ENCODE results near the gene NKTR.
A peak's percentile ranks its signal among the peaks of the same experiment; 100 is the strongest.
"Not testable (repeated sequence)": the region's sequence is repeated elsewhere in the genome, so short reads cannot be mapped to it uniquely, and the experiment has no call there.

NKTR gene

DNA sequence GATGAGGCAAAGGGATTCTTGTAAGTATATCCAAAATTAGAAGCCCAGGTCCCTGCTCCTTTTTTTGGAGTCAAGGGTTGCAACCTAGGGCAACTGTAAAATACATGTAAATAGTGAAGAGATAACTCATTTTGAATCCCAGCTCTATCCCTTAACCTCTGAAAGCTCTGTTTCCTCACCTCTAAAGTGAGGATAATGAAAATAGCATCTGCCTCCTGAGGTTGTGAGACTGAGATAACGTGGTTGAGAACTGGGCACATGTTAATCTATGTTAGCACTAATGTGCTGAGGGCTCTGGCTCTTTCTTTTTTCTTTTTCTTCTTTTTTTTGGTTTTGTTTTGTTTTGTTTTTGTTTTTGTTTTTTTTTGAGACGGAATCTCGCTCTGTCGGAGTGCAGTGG is 4.8 kb upstream of the NKTR start:
- no peak for DNase-seq

DNA sequence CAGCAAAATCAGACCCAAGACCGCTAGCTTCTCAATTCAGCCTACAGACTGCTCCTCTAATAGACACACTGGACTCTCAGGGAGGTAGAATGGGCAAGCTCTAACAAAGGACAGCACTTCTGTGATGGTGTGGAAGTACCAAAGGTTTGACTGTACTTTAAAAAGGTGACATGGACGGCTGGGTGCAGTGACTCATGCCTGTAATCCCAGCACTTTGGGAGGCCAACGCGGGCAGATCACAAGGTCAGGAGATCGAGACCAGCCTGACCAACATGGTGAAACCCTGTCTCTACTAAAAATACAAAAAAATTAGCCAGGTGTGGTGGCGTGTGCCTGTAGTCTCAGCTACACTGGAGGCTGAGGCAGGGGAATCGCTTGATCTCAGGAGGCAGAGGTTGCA is 3.4 kb upstream of the NKTR start:
- DNase-seq: not testable (repeated sequence)

DNA sequence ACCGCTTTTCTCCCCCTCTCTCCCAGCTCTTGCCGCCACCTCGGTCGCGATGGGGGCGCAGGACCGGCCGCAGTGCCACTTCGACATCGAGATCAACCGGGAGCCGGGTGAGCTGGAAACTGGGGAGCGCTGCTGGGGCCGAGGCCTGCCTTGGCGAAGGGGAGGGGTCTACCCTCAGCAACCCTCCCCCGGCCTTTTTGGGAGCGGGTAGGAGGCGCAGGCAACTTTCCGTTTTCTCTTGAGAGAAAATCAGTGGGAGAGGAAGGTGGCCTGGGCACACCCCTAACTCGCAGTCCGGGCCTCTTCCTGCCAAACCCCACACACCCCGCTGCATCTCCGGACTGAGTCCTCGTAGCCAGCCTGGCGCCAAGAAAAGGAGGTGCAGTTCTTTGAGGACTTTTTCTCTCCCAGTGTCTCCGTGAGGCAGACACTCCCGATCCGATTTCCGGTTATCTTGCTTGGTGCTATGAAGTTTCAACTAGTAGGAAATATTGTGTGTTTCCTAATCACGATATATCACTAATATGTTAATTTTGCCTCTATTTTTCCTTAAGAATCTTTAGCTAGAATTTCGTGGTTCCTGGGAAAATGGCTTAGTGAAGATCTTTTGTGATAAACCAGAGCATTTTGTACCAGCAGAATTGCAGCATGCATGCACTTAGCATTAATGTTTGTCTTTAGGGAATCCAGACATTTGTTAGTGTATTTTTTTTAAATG is 631 bp downstream of the NKTR start:
- DNase-seq: peak in 27 of 56 donors; percentile 40 to 76 (median 62)

DNA sequence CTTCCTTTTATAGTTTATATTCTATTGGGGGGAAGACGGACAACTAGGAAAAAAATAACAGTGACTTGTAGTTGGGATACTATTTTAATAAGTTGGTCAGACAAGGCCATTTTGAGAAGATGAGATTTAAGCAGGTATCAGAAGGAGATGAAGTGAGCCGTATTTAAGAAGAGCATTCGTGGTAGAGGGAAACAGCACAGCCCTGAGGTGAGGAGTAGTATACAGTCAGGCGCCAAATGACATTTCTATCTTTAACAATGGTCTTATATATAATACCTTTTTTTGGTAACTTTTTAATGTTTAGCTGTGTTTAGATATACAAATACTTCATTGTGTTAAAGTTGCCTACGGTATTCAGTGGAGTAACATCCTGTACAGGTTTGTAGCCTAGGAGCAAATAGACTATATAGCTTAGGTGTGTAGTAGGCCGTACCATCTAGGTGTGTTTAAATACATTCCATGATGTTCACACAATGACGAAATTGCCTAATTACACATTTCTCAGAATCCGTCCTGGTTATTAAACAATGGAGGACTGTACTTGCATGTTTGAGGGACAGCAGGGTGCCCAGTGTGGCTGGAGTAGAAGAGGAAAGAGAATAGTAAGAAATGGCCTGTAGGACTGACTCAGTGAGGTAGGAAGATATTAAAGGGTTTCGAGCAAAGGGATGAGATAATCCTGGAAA is 1.6 kb downstream of the NKTR start:
- DNase-seq: no peak

DNA sequence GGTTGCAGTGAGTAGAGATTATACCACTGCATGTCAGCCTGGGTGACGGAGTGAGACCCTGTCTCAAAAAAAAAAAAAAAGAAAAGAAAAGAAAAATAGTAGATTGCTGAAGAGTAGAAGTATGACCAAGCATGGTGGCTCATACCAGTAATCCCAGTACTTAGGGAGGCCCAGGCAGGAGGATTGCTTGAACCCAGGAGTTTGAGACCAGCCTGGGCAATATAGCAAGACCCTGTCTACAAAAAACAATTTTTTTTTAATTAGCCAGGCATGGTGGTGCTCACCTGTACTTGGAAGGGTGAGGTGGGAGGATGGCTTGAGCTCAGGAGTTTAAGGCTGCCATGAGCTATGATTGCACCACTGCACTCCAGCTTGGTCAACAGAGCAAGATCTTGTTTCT is 2.5 kb downstream of the NKTR start:
- no peak for DNase-seq

DNA sequence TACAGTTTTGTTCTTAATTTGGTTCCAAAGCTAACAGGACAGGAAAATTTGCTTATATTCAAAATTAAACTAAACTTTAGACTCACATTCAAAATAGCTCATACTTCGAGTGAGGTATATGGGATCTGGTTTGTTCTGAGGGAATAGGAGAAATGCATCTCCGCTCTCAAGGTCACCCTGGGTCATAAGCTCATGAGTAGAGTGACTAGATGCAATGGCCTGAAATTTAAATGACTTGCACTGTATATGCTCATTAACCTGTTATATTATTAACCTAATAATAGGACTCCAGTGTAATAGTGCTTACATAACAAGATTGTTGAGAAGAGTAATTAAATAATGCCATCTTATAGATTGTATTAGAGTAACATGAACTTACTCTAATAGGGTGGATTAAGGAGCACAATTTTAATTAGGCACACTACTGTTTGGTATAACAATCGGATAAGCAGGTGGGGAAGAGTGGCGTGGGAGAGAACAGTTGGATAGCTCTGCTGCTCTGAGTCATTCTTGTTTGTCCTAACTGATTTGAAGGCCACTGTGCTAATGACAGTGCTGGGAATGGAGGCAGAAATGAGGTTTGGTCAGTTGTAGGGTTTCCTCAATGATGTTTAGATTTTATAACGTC is 5.2 kb downstream of the NKTR start:
- peak in 5 of 56 donors; percentile 3 to 38 (median 10) for DNase-seq

DNA sequence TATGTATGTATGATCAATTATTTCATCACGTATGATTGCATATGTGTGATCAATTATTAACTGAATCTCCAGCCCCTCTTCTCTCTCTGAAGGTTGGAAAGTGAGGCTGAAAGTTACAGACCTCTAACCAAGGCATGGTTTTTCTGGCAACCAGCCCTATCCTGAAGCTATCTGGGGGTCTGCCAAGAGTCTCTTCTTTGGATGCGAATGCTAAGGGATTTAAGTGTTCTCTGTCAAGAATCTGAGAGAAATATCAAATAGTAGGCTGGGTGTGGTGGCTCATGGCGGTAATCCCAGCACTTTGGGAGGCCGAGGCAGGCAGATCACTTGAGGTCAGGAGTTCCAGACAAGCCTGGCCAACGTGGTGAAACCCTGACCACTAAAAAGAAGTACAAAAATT is 8.1 kb downstream of the NKTR start:
- DNase-seq: peak in 1 of 56 donors; percentile 18

DNA sequence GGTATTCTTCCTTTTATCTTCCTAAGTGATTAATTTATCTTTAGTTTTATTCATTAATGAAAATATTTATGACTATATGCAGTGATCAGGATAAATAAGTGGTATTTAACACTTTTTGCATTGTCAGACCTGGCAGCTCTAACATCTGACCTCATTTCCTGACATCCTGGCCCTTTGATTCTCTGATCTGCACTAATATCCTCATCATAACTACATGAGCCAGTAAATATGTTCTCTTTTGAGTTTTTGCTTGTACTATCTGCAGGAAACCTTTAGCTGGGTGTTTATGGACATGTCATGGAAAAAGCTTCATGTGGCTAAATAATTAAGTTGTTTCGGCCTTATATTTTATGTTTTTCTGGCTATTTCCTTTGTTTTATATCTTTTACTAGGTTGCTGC is 10.5 kb downstream of the NKTR start:
- DNase-seq: no peak

DNA sequence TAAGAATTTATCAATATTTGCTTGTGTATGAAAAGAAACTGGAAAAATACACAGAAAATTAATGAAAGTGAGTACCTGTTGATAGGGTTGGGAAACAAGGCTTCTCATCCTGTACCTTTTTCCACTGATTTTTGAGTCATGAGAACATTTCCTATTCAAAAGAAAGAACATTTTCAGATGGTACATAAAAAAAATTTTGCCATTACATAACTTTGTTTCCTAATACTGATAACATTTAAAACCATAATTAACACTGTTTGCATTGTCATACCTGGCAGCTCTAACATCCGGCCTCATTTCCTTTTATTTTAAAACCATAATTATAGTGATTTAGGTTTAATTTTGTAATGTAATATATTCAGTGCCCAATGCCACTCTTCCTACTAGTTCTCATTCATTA is 11.7 kb downstream of the NKTR start:
- no peak for DNase-seq

DNA sequence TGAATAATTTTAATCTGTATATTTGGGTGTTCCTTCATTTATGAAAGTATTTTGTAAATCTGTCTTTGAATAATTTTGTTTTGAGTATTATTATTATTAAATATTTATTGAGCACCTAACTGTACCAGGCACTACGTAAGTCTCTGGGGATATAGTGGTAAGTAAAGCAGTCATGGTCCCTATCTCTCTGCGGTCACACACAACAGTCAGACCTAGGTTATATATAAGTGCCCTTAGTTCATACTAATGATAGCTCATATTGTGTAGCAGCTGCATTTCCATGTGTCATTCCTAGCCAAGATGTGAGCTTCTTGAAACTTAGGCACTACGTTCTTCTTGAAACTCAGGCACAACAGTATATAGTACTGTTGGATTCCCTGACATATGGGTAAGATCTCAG is 12.4 kb downstream of the NKTR start:
- DNase-seq: no peak

DNA sequence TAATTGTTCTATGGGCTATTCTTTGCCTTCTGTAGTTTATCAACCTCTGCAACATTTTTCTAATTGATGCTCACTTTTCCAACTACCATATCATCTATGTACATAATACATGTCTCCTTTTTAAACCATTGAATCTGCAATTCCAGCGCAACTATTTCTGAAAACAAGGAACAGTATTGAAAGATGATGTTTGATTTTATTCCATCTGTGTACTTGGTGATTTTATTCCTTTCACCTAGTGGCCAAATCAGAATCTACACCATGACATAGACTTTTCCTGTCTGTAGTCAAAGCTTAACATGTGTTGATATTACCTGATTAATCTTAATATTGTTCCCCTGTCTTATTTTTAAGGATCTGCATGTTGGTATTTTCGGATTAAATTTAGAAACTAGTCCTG is 13.0 kb downstream of the NKTR start:
- no peak for DNase-seq

DNA sequence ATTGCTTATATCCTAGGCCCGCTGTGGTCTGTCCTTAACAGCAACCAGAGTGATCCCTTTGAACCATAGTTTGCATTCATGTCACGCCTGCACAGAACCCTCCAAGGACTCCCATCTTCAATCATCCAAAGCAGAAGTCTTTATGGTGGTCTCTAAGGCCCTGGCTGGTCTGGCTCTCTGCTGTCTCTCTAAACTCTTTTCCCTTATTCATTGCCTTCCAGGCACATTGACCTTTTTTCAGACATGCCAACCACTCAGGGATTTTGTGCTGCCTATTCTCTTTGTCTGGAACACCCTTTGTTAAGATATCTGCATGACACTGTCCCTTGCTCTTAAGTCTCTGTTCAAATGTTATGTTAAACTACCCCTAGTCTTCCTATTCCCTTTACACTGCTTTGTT is 31.1 kb downstream of the NKTR start:
- DNase-seq: no peak

DNA sequence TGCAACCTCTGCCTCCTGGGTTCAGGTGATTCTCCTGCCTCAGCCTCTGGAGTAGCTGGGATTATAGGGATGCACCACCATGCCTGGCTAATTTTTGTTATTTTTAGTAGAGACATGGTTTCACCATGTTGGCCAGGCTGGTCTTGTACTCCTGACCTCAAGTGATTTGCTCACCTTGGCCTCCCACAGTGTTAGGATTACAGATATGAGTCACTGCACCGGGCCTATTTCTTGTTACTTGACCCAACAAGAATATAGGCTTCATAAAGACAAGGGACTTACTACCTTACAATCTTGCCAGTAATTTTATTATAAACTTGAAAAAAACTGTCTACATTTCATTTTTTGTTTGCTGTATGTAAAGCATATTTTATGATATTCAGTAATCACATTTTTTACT is 31.7 kb downstream of the NKTR start:
- DNase-seq: no peak

DNA sequence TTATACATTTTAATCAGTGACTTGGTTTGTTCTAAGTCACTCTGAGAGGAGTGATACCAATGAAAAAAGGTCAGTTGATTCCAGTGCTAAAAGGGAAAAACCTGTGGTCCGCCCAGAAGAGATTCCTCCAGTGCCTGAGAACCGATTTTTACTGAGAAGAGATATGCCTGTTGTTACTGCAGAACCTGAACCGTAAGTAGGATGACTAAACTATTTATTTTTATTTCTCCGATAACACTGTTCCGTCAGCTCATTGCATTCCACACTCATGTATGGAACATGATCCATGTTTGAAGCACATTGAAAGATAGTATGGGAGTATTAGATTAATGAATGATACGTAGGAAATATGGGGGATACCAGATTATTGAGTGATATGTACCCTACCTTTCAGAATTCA is 33.1 kb downstream of the NKTR start:
- DNase-seq: no peak

DNA sequence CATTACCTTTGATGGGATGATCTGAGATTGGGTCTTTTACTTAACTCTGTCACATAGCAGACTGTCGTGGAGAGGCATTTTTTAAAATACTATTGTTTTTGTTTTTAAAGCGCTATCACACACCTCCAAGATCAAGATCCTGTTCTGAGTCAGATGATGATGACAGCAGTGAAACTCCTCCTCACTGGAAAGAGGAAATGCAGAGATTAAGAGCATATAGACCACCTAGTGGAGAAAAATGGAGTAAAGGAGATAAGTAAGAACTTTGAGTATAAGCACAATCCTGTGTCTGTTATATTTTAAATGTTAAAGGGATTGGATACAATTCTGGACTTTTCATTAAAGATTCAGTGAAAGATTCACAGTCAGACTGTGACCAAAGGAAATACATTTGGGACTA is 34.6 kb downstream of the NKTR start:
- no peak for DNase-seq

DNA sequence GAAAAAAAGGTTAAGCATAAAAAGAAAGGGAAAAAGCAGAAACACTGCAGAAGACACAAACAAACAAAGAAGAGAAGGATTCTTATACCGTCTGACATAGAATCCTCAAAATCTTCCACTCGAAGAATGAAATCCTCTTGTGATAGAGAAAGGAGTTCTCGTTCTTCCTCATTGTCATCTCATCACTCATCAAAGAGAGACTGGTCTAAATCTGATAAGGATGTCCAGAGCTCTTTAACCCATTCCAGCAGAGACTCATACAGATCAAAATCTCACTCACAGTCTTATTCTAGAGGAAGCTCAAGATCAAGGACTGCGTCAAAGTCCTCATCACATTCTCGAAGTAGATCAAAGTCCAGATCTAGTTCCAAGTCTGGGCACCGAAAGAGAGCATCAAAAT is 36.5 kb downstream of the NKTR start:
- no peak for DNase-seq

DNA sequence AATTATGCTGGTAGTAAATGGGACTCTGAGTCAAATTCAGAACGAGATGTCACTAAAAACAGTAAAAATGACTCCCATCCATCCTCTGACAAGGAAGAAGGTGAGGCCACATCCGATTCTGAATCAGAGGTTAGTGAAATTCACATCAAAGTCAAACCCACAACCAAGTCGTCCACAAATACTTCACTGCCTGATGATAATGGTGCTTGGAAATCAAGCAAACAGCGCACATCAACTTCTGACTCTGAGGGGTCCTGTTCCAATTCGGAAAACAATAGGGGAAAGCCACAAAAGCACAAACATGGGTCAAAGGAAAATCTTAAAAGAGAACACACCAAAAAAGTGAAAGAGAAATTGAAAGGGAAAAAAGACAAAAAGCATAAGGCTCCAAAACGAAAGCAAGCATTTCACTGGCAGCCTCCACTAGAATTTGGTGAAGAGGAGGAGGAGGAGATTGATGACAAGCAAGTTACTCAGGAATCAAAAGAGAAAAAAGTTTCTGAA is 37.9 kb downstream of the NKTR start:
- DNase-seq: no peak

DNA sequence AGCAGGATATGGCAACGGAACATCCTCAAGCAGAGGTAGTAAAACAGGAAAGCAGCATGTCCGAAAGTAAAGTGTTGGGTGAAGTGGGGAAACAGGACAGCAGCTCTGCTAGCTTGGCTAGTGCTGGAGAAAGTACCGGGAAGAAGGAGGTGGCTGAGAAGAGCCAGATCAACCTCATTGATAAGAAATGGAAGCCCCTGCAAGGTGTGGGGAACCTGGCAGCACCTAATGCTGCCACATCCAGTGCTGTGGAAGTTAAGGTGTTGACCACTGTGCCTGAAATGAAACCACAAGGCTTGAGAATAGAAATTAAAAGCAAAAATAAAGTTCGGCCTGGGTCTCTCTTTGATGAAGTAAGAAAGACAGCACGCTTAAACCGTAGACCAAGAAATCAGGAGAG is 38.7 kb downstream of the NKTR start:
- DNase-seq: no peak

DNA sequence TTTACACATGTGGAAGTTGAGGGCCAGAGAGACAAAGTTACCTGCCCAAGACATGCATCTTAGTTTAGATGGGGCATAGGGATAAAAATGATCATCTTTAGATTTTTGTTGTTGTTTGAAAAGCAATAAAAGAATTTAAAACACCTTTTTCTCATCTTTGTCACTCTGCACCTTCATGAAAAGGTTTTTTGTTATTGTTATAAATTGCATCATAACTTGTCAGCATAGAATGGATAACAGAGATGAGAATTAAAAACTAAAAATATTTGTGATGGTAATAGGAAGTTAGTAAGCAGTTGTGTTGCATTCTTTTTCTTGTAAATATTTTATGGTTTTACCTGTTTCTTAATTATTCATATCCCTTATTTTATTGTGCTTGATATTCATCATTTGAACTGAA is 39.6 kb downstream of the NKTR start:
- DNase-seq: no peak

DNA sequence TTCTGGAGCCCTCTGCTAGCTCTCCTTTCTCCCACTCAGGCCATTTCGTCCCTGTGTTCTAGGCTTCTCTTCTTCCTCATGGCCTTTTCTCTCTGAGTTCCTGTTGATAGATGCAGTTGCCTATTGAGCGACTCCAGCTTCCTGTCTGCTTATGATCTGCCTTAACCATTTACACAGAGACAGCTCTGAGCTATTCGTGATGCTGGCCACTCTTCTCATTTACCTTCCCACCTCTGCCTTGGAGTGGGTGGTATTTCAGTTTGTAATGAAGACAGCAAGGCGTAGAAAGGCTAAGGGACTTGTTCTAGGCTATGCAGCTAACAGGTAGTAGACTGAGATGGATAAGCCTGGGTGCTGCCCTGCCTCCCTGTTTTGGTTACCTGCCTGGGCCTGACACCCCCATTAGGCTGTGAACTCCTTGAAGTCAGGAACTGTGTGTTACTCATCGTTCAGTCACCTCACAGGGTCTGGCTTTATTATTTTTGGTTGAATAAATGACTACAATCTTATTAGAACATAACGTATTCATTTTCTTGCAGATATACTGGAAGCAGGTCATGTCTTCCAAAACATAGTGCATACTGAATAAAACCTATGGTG is 40.4 kb downstream of the NKTR start:
- no peak for DNase-seq

DNA sequence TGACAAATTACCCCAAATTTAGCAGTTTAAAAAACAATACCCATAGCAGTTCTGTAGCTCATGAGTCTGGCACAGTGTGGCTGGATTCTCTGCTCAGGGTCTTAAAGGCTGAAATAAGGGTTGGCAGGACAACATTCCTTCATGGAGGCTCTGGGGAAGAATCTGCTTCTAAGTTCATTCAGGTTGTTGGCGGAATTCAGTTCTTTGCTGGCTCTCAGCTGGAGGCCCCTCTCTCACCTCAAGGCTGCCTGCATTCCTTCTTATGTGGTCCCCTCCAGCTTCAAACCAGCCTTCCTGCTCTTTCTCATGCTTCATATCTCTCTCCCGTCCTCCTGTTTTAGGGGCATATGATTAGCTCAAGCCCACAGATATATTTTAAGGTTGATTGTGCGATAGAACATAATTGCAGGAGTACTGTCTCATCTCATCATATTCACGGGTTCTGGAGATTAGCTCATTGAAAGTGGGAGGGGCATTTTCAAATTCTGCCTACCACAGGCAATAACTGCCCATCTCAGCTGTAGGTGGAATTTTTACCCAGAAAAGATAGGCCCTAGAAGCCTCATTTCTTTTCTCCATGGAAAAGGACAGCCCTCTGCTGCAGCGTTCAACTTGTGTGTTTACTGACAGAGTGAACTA is 47.5 kb downstream of the NKTR start:
- no peak for DNase-seq

DNA sequence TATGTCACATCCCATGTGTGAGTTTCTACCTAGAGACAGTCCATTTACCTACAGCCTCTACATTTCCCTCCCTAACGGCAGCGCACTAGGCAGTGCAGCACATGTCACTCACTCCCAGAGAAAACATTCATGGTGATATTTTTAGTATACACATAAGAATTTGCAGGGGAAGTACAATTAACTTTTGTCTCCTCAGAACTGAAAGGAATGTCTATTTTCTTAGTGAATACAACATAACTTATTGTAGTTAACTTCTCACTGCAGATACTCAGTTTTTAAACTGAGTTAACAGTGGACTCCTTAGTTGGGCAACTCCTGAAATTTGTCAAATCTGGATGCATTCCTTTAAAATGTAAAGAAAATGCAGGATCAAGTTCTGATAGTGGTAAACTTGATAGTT is 48.5 kb downstream of the NKTR start:
- DNase-seq: no peak
